Measurements from ENCODE around the gene PALB2.

PALB2 gene

DNA sequence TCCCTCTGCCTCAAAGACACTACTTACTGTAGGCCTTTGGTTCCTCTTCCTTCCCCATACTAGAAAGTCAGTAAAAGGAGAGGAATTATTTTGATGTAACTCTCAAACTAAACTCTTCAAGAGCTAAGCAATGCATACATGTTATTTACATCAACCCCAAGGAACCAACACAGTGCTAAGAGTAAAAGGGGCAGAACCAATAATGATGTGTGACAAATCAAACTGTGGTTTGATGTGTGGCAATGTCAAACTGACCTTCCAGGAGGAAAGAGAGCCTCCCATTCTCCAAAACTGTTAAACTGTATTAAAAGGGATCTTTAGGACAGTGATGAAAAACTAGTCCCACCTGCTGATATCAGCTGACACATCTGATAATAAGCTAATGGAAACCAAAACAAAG is 60.7 kb downstream of the PALB2 start:
- DNase-seq = no peak

GRCh38 chr16:23579371-23579770 is 61.7 kb downstream of the PALB2 start:
- no peak for DNase-seq

DNA sequence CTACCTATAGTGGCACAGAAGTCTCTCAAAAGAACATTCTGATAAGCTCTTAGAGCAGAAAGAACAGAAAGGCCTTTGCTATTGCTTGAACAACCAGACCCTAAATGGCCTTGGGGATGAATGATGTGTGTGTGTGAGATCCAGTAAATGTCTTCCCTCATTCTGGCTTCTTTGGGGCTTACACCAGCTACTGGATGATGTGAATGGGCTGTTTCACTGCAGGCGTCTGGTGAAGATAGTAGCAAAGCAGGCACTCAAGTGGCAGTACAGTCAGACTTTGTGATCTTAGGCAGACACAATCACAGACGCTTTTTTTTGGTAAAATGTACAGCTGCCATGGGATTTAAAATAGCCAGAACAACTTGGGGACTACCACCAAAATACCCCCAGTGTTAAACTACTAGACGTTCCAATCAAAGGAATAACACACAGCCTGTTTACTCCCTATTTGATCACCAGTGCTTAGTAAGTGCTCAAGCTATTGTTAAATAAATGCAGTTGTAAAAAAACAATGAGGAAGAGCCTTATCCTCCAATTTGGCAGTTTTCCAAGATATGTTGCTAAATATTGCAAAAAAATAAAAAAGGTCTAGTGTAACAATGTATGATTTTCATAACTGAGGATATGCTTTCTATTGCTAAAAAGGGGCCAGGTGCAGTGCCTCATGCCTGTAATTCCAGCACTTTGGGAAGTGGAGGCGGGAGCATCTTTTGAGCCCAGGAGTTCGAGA is 62.8 kb downstream of the PALB2 start:
- no peak for DNase-seq

GRCh38 chr16:23577493-23577892 is 63.6 kb downstream of the PALB2 start:
- DNase-seq = no peak

GRCh38 chr16:23575834-23576233 is 65.3 kb downstream of the PALB2 start:
- no peak for DNase-seq

DNA sequence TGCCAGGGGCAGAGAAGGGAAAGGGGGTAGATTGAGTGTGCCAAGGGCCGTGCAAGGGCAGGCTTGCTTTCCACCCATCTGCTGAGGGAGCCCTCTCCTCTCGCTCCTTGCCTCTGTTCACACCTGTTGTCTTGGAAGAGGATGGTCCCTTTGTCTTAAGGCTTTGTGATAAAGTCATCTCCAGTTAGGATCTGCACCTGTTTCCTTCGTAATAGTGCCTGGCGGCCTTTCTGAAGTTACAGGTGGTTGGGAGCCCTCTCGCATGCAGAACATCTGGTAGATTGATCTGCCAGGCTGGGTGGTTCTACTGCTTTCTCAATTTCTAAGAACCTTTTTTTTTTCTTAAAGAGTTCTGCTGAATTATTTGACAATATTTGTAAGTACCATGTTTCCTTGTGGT is 67.3 kb downstream of the PALB2 start:
- no peak for DNase-seq

DNA sequence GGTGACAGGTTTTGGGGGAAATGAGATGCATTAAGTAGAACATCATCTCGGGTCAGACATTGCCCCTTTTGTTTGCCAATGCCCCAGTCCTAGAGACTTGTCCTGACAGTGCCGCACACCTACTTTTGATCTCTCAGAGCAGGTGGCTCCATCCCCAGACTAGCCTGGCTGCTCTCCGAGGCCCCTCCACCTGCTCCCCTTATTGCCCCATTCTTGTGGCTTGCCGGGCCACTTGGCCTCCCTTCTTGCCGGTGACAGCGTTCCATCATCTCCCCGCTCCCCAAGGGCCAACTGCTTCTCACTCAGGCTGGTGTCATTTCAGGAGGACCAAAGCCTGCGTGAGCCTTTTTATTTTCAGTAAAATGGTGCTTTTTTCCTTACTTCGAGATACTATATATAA is 68.7 kb downstream of the PALB2 start:
- no peak for DNase-seq

- no peak for DNase-seq
Observed at GRCh38 chr16:23571895-23572294, 69.2 kb downstream of the PALB2 start.

DNA sequence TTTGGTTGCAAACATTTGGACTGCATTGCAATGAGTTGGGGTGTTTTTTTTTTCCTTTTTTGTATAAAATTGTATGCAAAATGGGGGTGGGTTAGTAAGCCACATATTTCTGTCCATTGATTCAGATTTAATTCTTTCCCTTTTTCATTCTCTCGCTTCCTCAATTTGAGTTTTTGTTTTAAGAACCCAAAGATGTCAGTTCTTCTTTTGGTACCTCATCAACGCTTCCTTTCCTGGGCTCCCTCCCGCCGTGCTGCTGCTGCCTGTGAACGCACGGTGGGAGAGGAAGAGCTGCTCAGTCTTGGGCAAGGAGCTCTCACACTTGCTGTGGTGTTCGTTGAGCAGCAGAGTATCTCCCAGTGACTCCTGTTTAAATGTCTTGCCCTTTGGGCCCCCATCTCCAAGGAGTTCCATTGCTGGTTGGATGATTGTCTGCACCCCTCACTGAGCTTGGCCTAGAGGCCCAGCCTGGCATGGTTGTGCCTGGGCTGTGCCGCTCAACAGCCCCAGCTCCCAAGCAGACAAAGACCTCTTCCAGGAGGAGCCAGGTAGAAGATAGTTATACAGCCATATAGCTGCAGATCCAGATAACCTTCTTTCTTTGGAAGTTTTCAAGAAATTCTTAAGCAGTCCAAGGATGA is 70.0 kb downstream of the PALB2 start:
- DNase-seq = no peak

DNA sequence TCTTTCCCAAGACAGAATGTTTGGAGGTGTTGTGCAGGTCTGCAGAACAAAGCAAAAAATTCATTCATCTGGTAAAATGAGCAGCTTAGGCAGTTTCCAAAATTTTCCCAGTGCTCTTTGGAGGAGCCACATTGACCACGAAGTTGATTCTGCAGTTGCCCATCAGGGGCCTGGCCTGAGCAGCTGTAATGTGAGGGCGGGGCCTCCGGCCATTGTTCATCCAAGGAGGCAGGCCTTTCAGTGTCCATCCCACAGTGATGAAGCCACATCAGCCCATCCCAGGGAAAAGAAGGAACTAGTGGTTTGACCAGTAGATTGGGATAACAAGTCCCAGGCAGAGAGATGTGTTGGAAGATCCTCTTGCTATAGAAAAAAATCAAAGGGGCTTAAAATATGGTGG is 73.5 kb downstream of the PALB2 start:
- DNase-seq = no peak

- DNase-seq = no peak
Observed at GRCh38 chr16:23566724-23567123, 74.4 kb downstream of the PALB2 start.

DNA sequence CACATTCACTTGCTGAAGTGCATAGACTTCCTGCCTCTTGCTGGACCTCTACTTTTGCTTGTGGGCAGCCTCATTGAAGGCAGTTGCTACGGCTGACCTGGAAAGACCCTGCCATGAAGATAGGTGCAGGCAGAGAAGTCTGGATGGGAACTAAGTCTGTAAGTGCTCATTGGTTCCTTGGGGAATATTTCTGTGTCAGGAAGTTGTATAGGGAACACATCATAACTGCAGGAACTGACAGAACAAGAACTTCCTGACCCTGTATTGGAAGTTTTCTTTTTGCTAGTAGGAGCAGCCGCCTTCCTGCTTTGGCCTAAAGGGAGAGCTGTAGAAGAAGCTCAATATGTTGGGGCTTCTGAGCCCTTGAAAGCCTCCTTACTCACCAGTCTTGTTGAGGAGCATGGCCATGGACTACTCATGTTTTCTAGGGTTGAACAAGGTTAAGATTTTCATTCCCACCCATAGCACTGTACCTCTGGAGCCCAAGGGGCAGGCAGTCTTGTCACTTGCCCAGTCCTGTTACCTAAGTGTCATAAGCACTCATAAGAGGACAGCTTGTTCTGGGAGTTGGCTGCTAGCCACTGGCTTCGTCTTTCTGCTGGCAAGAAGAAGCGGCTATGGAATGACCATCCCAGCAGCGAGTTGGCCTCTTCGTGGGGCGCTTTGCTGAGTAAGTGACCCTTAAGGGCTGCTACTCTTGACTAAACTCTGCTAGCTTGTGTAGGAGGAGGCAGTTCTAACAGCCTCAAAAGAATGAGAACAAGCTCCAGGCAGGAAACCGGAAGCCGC is 76.3 kb downstream of the PALB2 start:
- DNase-seq = no peak

- DNase-seq = no peak
Observed at GRCh38 chr16:23563186-23563585, 77.9 kb downstream of the PALB2 start.

DNA sequence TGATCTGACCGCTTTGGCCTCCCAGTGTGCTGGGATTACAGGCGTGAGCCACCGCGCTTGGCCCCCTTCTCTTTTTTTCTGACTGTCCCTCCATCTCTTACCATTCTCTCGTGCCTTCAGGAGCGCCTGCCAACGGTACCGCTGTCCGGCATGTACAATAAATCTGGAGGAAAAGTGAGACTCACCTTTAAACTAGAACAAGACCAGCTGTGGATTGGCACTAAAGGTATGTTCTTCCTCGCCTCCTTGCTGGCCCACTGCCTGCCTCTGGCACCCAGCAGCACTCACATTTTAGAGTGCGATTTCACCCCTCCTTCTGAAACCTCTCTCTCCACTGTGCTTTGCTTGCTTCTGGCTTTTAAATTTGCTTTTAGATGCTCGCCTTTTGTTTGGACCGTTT is 78.6 kb downstream of the PALB2 start:
- no peak for DNase-seq

DNA sequence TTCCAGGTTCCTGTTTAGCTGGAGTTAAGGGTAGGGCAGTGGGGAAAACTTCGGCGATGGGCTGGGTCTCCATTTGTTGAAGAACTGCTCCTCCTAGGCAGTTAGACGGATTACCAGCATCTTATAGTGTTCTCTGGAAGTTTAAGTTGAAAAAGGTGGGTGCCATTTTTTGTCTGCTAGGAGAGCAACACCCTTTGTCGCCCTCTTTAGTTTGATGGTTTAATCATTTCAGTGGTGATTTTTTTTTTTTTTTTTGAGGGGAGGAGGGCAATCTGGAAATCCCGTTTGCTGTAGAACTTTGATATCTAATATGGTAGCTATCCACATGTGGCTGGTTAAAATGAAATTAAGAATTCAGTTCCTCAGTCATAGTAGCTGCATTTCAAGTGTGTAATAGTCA is 79.5 kb downstream of the PALB2 start:
- no peak for DNase-seq

DNA sequence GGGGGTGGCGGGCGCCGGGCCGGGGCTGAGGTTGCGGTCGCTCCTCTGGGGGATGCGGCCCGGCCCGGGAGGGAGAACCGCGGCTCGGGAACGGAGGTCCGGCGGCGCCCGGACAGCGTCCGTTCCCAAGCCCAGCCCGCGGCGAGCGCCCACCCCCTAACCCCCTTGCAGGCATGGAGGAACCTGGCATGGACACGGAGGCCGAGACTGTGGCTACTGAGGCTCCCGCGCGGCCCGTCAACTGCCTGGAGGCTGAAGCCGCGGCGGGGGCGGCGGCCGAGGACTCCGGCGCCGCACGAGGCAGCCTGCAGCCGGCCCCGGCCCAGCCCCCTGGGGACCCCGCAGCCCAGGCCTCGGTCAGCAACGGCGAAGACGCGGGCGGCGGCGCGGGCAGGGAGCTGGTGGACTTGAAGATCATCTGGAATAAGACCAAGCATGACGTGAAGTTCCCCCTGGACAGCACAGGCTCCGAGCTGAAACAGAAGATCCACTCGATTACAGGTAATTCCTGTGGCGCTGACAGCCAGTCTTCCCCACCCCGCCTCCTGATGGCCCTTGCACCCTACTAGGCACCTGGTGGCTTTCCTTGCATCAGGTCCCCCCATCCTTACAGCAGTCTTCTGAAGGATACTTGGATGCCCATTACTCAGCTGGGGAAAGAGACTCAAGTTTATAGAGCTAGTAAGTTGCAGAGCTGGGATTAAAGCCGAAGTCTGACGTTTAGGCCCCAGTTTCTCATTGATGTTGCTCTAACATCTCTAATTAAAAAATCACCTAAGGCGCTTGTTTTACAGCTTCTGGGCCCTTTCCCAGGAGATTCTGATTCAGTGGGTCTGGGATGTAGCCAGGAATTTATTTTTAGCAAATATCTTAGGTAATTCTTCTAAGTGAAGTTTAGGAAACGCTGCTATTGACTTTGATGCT is 83.1 kb downstream of the PALB2 start:
- no peak for DNase-seq

DNA sequence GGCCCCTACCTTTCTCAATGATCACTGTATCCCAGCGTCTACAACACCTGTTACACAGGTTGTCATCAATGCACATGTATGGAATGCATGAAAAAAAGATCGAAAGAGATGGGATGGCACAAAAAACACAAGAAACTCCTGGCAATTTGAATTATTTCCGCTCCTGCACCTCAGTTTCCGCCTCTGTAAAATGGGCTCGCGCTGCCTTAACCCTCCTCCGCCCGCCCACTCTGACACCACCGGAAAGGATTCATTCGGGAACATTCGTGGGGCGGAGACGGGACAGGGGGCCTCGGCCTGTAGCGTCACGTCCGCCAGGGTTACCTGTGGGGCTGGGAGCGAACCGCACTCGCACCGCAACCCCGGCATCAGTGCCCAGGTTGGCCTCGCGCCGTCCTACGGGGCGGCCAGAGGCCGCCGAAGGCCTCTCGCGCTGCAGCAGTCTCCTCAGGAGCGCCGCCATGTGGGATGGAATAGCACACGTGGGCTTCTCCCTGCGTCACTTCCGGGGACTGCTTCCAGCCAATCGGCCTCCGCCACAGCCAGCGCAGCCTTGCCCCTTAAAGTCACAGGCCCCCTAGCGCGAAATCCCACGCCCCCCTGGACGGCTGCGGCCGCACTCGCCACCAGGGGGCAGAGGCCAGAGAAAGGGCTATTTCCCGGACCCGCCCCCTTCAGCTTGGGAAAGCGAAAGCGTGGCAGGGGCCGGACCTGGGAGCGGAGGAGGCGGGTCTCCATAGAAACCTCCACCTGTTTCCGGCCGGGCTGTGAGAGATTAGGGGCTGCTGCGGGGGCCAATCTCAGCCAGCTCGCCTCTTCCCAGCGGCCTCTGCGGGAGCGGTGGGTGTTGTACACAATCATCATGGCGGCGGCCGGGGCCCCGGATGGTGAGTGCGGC is 84.0 kb downstream of the PALB2 start, which contains the start of the genes EARS2 and UBFD1:
Gene EARS2 (minus strand): TSS at position 470 of the 898 bp plus-strand sequence. CDS start 7 bp downstream, at position 463.
Gene UBFD1 (plus strand): TSS at position 847 of the 898 bp plus-strand sequence. CDS start 16 bp downstream, at position 863.
- DNase-seq = peak; percentile 90 to 93

DNA sequence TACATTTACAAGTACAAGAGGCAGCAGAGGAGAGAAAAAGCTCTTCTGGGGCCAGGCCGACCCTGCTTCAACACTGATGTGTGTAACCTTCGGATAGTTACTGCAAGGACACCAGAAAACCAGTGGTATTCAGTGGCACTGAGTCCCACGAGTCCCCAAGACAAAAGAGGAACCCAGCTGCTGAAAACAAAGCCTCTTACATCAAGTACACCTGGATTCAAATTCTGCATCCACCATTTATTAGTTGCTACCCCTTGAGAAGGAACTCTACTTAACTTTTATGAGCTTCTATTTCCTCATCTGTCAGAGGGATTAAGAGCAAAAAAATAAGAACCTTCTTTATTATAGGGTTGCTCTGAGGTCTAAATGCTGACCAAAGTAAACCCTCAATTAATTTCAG is 86.6 kb downstream of the PALB2 start:
- no peak for DNase-seq
